ENCODE measurements around the gene GOLGA6L2. TPM values are rescaled to one million over a fixed set of nuclear protein-coding genes. Genes with fewer than 3 reads are reported as not detected.

GOLGA6L2 gene
- not detected for total RNA-seq (2013)
- not detected for polyA plus RNA-seq
- polyA minus RNA-seq: not detected in 2 replicates
- total RNA-seq: 0 to 0.60 (median 0) reads per million in 11 experiments

- Histone ChIP-seq H2AFZ (ENCODE audit: insufficient read depth, low read depth, low read length, poor library complexity, severe bottlenecking) (no peak within 1 kb of the TSS), H3K27me3 (ENCODE audit: control insufficient read depth in 2 of 2, insufficient read depth in 2 of 2, low read length in 2 of 2) (no peaks in the 10 kb centered on the region), H3K4me1 (ENCODE audit: control insufficient read depth in 1 of 2, insufficient read depth in 2 of 2, low read length in 2 of 2) (no peaks in the 10 kb centered on the region), H3K9me3 (replicated peaks in 1 of 2; ENCODE audit: control insufficient read depth in 1 of 2, insufficient read depth in 1 of 2, low read length in 2 of 2) (no peaks in the 10 kb centered on the region), H3K4me3 (replicated peaks in 1 of 3; ENCODE audit: low read depth in 2 of 3, low read length in 3 of 3) (no peak within 1 kb of the TSS), H3K9ac (ENCODE audit: insufficient read depth, low read length, poor library complexity, severe bottlenecking) (no peak within 1 kb of the TSS), H3K4me2 (replicated peaks; ENCODE audit: extremely low read depth, low read length, poor library complexity, severe bottlenecking) (no peak within 1 kb of the TSS), H4K20me1 (ENCODE audit: insufficient read depth, low read length) (no peaks in the 10 kb centered on the region), H3K36me3 (replicated peaks in 1 of 2; ENCODE audit: control insufficient read depth in 1 of 2, insufficient read depth in 2 of 2, low read length in 2 of 2) (no peaks in the 10 kb centered on the region), H3K79me2 (ENCODE audit: insufficient read depth, low read length) (no peaks in the 10 kb centered on the region), H3K27ac (ENCODE audit: low read depth in 1 of 2, low read length in 2 of 2) (no peak within 1 kb of the TSS)
- H3K4me1 Mint-ChIP-seq: no peaks in the 10 kb centered on the region
- H3K9me3 Mint-ChIP-seq: peaks cover 0 to 4% (median 2%) of the 10 kb centered on the region in 7 donors
- H3K27me3 Mint-ChIP-seq (ENCODE audit: low read depth in 3 of 3): peaks cover 2 to 3% (median 2%) of the 10 kb centered on the region in 3 donors
- TF ChIP-seq, protein P1, sequence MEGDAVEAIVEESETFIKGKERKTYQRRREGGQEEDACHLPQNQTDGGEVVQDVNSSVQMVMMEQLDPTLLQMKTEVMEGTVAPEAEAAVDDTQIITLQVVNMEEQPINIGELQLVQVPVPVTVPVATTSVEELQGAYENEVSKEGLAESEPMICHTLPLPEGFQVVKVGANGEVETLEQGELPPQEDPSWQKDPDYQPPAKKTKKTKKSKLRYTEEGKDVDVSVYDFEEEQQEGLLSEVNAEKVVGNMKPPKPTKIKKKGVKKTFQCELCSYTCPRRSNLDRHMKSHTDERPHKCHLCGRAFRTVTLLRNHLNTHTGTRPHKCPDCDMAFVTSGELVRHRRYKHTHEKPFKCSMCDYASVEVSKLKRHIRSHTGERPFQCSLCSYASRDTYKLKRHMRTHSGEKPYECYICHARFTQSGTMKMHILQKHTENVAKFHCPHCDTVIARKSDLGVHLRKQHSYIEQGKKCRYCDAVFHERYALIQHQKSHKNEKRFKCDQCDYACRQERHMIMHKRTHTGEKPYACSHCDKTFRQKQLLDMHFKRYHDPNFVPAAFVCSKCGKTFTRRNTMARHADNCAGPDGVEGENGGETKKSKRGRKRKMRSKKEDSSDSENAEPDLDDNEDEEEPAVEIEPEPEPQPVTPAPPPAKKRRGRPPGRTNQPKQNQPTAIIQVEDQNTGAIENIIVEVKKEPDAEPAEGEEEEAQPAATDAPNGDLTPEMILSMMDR (IDR thresholded peaks at IDR 0.05): no peak
- no peak within 1 kb of the TSS for H3K4me3 Mint-ChIP-seq
- intact Hi-C loops (cut with micrococcal nuclease): no loop called here
- peak within 1 kb of the TSS in 1 of 7 donors; percentile 54 for H3K27ac Mint-ChIP-seq
- H3K36me3 Mint-ChIP-seq: no peaks in the 10 kb centered on the region
- 93% methylated on average over 6 of the region's 10 CpGs for WGBS (ENCODE audit: insufficient coverage)
- no peak for DNase-seq
These were observed at the start of gene GOLGA6L2 for GRCh38 chr15:23447107-23447500. GOLGA6L2 (minus strand) TSS chr15:23447243; CDS start chr15:23447181, 62 bp downstream.

DNA sequence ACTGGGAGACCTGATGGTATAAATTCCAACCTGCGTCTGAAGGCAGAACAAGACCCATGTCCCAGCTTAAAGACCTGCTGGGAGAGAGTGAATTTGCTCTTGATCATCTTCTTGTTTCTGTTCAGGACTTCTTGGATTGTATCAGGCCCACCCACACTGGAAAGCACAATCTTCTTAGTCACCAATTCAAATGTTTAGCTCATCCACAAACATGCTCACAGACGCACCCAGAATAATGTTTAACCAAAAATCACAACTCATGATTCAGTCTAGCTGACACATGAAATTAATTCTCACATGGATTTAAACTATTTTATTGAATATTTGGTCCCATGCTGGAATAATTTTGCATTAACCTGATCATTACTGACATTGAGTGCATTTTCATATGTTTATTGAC is 37.8 kb upstream of the GOLGA6L2 start:
- peaks cover 0 to 2% (median 0%) of the 10 kb centered on the region in 7 donors for H3K9me3 Mint-ChIP-seq
- H2AFZ ChIP-seq (ENCODE audit: insufficient read depth, low read depth, low read length, poor library complexity, severe bottlenecking): no peak overlapping the region
- no peak overlapping the region for H3K27ac ChIP-seq (ENCODE audit: low read depth in 1 of 2, low read length in 2 of 2)
- no CpG with 5 or more reads among the region's 2 CpGs for WGBS (ENCODE audit: insufficient coverage)
- H3K27me3 Mint-ChIP-seq (ENCODE audit: low read depth in 3 of 3): peaks cover 0 to 8% (median 2%) of the 10 kb centered on the region in 3 donors
- no peaks in the 10 kb centered on the region for H4K20me1 ChIP-seq (ENCODE audit: insufficient read depth, low read length)
- no peaks in the 10 kb centered on the region for H3K36me3 Mint-ChIP-seq
- TF ChIP-seq, protein P1 (IDR thresholded peaks at IDR 0.05): no peak
- H3K36me3 ChIP-seq (replicated peaks in 1 of 2; ENCODE audit: control insufficient read depth in 1 of 2, insufficient read depth in 2 of 2, low read length in 2 of 2): no peaks in the 10 kb centered on the region
- no peaks in the 10 kb centered on the region for H3K27me3 ChIP-seq (ENCODE audit: control insufficient read depth in 2 of 2, insufficient read depth in 2 of 2, low read length in 2 of 2)
- H3K79me2 ChIP-seq (ENCODE audit: insufficient read depth, low read length): no peaks in the 10 kb centered on the region
- H3K9ac ChIP-seq (ENCODE audit: insufficient read depth, low read length, poor library complexity, severe bottlenecking): no peak overlapping the region
- no peak overlapping the region for H3K27ac Mint-ChIP-seq
- peak overlapping the region in 1 of 2 donors; percentile 13 for H3K4me3 Mint-ChIP-seq
- H3K9me3 ChIP-seq (replicated peaks in 1 of 2; ENCODE audit: control insufficient read depth in 1 of 2, insufficient read depth in 1 of 2, low read length in 2 of 2): no peaks in the 10 kb centered on the region
- intact Hi-C loops (cut with micrococcal nuclease): no loop called here
- no peaks in the 10 kb centered on the region for H3K4me1 Mint-ChIP-seq
- no peak overlapping the region for H3K4me3 ChIP-seq (replicated peaks in 1 of 3; ENCODE audit: low read depth in 2 of 3, low read length in 3 of 3)
- no peak for DNase-seq
- H3K4me2 ChIP-seq (replicated peaks; ENCODE audit: extremely low read depth, low read length, poor library complexity, severe bottlenecking): no peak overlapping the region
- no peaks in the 10 kb centered on the region for H3K4me1 ChIP-seq (ENCODE audit: control insufficient read depth in 1 of 2, insufficient read depth in 2 of 2, low read length in 2 of 2)

Measured in CD14-positive monocyte (primary cell).